HG02870 (cell line): ENCODE data around the gene PAQR6.

ENCODE experiments used
- ATAC-seq: cut with Tn5 transposase; IDR thresholded peaks from one replicate; pipeline ENCODE4 v1.9.1; 2021; ENCODE audit warnings: mild to moderate bottlenecking, moderate library complexity; ENCODE audit not compliant: unreplicated experiment

The PAQR6 gene

GRCh38 chr1:156247460-156248322 is at the start of gene PAQR6:
Gene PAQR6, minus strand, starts transcription at chr1:156248056. Its CDS starts 1,325 bp downstream, at chr1:156246731.
- no peak for ATAC-seq

GRCh38 chr1:156295391-156295947 is 47.6 kb upstream of the PAQR6 start, which contains the start of gene GLMP:
Gene GLMP, minus strand, starts transcription at chr1:156295679. Its CDS starts 34 bp downstream, at chr1:156295645.
- ATAC-seq = peak; percentile 45

GRCh38 chr1:156293895-156294294 is 46.0 kb upstream of the PAQR6 start:
- ATAC-seq = no peak

- ATAC-seq = no peak
These were observed 45.2 kb upstream of the PAQR6 start for GRCh38 chr1:156293098-156293434.

GRCh38 chr1:156291226-156292061 is 43.6 kb upstream of the PAQR6 start:
- no peak for ATAC-seq

GRCh38 chr1:156289857-156290256 is 42.0 kb upstream of the PAQR6 start:
- no peak for ATAC-seq

GRCh38 chr1:156286061-156286460 is 38.2 kb upstream of the PAQR6 start:
- ATAC-seq = no peak

- no peak for ATAC-seq
These were observed 37.6 kb upstream of the PAQR6 start for GRCh38 chr1:156285437-156285836.

GRCh38 chr1:156284757-156285156 is 36.9 kb upstream of the PAQR6 start:
- no peak for ATAC-seq

GRCh38 chr1:156284112-156284511 is 36.3 kb upstream of the PAQR6 start, which contains the start of gene TMEM79:
Gene TMEM79, plus strand, starts transcription at chr1:156284325. Its CDS starts 902 bp downstream, at chr1:156285227.
- no peak for ATAC-seq

GRCh38 chr1:156283521-156283920 is 35.7 kb upstream of the PAQR6 start:
- no peak for ATAC-seq

- ATAC-seq = peak; percentile 73
These were observed 34.8 kb upstream of the PAQR6 start, which contains the start of gene SMG5 for GRCh38 chr1:156282479-156283222. Gene SMG5, minus strand, starts transcription at chr1:156282825. Its CDS starts 145 bp downstream, at chr1:156282680.

GRCh38 chr1:156281693-156282478 is 34.0 kb upstream of the PAQR6 start:
- ATAC-seq = no peak

GRCh38 chr1:156281281-156281680 is 33.4 kb upstream of the PAQR6 start:
- no peak for ATAC-seq

GRCh38 chr1:156279837-156280236 is 32.0 kb upstream of the PAQR6 start:
- ATAC-seq = no peak

- ATAC-seq = no peak
These were observed 29.1 kb upstream of the PAQR6 start for GRCh38 chr1:156276966-156277381.

- ATAC-seq = no peak
These were observed 28.7 kb upstream of the PAQR6 start for GRCh38 chr1:156276532-156276931.

- ATAC-seq = no peak
These were observed 22.5 kb upstream of the PAQR6 start for GRCh38 chr1:156270314-156270713.

GRCh38 chr1:156268336-156268735 is 20.5 kb upstream of the PAQR6 start:
- ATAC-seq = no peak

- no peak for ATAC-seq
These were observed 18.2 kb upstream of the PAQR6 start for GRCh38 chr1:156266051-156266450.
